Skin epidermis (tissue), 12 donors: Measurements from ENCODE around the gene DKK3.

Source experiments
- H3K27ac ChIP-seq, 21 experiments: fragments of 200-600 bp; sonication (generic) in 11 of 21; one replicate each; pipeline ENCODE4 v1.5.0; 2020; ENCODE audit warnings: mild to moderate bottlenecking in 3 of 21, inconsistent platforms in 2 of 21, moderate library complexity in 2 of 21
- H3K4me3 ChIP-seq, 7 experiments: fragments of 200-600 bp; sonication (generic) in 2 of 7; one replicate each; pipeline ENCODE4 v1.5.0; 2020; ENCODE audit warnings: inconsistent platforms in 2 of 7, mild to moderate bottlenecking in 2 of 7, moderate library complexity in 1 of 7

Gene DKK3

DNA sequence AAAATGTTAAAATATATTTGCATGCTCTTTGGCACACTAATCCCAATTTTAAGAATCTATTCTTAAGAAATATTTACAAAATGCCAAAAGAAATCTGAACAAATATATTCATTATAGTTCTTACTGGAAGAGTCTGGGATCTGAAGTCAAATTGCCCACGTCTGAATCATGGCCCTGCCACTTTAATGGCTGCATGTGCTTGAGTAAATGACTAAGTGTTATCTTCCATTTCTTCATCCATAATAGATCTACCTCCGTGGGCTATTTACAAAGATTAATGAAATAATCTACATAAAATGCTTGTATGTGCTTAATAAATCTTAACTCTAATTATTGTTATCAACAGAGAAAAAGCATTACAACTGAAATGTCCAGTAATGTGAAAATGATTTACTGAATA, 24.5 kb upstream of the DKK3 start:
- no peak overlapping the region for H3K27ac ChIP-seq
- no peak overlapping the region for H3K4me3 ChIP-seq

DNA sequence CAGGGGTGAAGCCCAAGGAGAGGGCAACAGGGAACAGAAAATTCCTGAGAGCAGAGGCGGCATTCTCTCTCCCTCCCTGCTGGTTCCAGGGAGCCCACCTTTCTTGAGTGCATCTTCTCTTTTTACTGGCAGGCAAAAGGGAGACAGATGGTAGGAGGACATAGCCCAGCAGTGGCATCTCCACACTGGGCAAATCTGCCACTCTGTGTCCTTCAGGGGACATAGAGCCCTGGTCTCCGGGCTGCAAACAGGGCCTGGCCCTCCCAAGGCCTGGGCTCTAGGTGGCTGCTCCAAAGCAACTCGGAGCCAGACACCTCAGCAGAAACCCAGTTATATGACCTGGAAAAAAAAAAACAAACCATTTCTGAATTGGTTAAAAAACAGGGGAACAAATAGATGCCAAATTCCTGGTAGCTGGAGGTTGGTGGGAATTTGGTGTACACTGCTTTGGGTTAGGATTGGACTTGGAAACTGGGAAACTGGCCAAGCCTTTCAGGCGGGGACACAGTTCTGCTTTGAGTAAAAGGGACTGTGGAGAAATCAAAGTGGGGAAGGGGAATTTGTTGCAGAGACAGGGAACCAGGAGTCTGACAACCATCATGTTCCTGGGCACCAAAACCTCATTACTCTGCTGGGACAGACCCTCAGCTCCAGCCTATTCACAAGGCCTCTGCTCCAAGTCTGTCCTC, 23.6 kb upstream of the DKK3 start:
- H3K4me3 ChIP-seq, result no peak overlapping the region
- H3K27ac ChIP-seq, result no peak overlapping the region

- Histone ChIP-seq H3K4me3 (no peak overlapping the region), H3K27ac (no peak overlapping the region)
Measured at GRCh38 chr11:12029738-12030363, 21.4 kb upstream of the DKK3 start.

GRCh38 chr11:12029119-12029518, 20.7 kb upstream of the DKK3 start:
- no peak overlapping the region for H3K4me3 ChIP-seq
- H3K27ac ChIP-seq, result no peak overlapping the region

DNA sequence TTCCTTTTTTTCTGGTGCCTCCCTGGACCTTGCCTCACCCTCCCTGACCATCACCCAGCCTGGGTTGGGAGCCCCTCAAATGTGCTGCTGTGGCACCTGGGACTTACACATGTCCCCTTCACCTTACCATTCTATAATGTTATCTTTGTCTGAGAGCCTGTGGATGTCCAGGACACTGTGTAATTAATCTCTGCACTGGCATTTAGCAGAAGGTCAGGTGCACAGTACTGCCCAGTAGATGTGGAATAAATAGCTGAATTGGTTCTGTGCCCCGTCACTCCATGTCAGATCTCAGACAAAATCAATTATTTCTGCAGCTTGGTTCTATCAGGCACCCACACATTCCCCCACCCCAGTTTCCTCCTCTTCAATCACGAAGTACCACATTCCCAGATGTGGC, 19.9 kb upstream of the DKK3 start:
- Histone ChIP-seq H3K4me3 (no peak overlapping the region), H3K27ac (no peak overlapping the region)

GRCh38 chr11:12026331-12027211, 18.1 kb upstream of the DKK3 start:
- Histone ChIP-seq H3K4me3 (no peak overlapping the region), H3K27ac (no peak overlapping the region)

DNA sequence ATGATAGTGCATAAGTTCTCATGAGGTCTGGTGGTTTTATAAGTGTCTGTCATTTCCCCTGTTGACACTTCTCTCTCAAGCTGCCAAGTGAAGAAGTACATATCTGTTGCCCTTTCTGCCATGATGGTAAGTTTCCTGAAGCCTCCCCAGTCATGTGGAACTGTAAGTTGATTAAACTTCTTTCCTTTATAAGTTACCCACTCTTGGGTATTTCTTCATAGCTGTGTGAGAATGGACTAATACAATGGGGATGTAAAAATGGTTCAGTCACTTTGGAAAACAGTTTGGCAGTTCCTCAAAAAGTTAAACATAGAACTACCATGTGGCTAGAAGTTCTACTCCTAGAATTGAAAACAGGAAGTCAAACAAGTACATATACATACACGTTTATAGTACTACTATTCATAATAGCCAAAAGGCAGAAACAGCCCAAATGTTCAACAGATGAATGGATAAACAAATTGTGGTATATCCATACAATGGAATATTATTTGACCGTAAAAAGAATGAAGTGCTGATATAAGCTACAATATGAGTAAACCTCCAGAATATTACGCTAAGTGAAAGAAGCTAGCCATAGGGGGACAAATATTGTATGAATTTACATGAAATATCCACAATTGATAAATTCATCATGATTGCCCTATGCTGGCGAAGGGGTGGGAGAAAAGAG, 16.0 kb upstream of the DKK3 start:
- no peak overlapping the region for H3K27ac ChIP-seq
- no peak overlapping the region for H3K4me3 ChIP-seq

GRCh38 chr11:12023015-12023414, 14.6 kb upstream of the DKK3 start:
- Histone ChIP-seq H3K4me3 (no peak overlapping the region), H3K27ac (no peak overlapping the region)

- no peak overlapping the region for H3K4me3 ChIP-seq
- no peak overlapping the region for H3K27ac ChIP-seq
Measured at GRCh38 chr11:12020546-12020945, 12.1 kb upstream of the DKK3 start.

- H3K27ac ChIP-seq, result peak overlapping the region in 2 of 21 experiments; percentile 10 to 36
- H3K4me3 ChIP-seq, result no peak overlapping the region
Measured at GRCh38 chr11:12019866-12020416, 11.5 kb upstream of the DKK3 start.

- peak overlapping the region in 2 of 21 experiments; percentile 10 to 36 for H3K27ac ChIP-seq
- no peak overlapping the region for H3K4me3 ChIP-seq
Measured at GRCh38 chr11:12019337-12019736, 10.9 kb upstream of the DKK3 start.

DNA sequence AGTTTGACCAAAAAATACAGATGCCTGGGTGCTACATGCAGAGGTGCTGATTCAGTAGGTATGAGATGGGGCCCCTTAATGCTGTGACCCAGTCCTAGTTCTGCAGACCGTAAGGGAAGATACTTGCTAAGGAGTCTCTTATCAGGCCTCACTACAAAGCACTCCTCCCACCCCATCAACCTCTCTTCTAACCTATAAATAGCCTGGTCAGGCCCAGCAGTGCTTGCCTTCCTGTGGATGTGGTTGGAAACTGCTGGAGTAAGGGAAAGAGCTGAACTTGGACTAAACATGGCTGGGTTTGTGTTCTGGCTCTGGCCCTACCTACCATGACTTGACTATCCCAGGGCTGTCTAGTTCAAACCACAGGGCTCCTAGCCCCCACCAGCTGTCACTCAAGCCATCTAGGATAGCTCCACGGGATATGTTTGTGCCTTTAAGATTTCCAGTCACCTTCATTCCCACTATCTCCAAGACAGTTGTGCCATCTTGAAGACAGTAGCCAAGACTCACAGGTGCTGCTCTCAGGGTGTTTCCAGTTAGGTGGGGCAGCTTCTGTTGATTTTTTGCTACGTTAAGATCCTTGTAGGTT, 9.5 kb upstream of the DKK3 start:
- no peak overlapping the region for H3K4me3 ChIP-seq
- peak overlapping the region in 1 of 21 experiments; percentile 35 for H3K27ac ChIP-seq

DNA sequence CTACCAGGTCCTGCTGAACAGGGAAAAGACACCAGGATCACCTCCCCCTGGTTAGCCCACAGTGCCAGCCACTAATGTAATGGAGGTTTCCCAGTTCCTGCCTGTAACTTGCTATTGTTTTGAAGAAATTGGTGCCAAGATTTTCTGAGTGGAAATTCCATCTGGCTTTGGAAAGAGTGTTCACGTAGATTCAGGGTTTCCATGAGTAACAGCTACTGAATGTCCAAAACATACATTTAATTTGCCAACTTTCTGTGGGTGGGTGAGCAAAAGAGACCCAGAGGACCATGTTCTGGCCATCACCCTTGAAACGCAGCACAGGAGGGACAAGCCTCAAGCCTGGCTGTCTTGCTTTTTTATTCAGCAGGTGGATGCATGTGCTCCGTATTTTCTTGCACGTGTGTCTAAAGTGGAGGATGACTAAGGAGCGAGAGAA, 8.8 kb upstream of the DKK3 start:
- peak overlapping the region in 1 of 21 experiments; percentile 40 for H3K27ac ChIP-seq

GRCh38 chr11:12016246-12016645, 7.8 kb upstream of the DKK3 start:
- no peak overlapping the region for H3K27ac ChIP-seq
- no peak overlapping the region for H3K4me3 ChIP-seq

More for the DNA sequence above, 8.8 kb upstream of the DKK3 start:
- H3K4me3 ChIP-seq, result no peak overlapping the region

GRCh38 chr11:12015486-12015885, 7.1 kb upstream of the DKK3 start:
- H3K4me3 ChIP-seq, result no peak overlapping the region
- no peak overlapping the region for H3K27ac ChIP-seq

GRCh38 chr11:12013781-12014180, 5.4 kb upstream of the DKK3 start:
- Histone ChIP-seq H3K27ac (no peak overlapping the region), H3K4me3 (no peak overlapping the region)

DNA sequence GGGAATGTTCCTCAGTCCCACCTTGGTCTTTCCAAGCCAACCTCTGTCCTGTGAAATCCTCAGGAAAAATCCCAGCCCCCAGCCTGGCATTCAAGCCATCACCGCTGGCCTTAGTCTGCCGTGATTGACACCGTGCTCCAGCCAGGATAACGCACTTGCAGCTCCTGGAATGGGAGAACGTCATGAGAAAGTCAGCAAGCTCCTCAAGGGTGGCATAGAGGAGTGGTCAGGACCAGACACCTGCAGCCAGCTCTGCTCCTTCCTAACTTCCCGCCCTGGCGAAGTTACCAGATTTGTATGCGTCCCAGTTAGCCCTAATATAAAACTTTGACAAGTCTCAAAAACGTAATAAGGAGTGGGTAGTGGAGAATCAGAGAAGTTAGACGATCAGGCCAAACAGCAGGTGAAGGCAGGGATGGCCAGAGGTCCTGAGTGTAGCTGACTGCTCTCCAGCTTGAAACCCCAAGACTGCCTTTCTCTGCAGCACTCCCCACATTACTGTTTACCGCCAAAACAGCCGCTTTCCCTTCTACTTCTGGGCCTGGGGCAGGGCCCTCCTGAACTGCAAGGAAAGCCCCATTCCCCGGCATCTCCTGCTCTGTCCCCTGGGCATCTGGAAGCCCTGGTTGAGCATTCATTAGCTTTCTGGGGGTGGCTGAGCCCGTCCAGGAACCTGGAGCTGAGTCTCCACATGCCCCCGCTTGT, 1.3 kb upstream of the DKK3 start:
- Histone ChIP-seq H3K4me3 (peak overlapping the region in 2 of 7 experiments; percentile 33 to 53), H3K27ac (no peak overlapping the region)

DNA sequence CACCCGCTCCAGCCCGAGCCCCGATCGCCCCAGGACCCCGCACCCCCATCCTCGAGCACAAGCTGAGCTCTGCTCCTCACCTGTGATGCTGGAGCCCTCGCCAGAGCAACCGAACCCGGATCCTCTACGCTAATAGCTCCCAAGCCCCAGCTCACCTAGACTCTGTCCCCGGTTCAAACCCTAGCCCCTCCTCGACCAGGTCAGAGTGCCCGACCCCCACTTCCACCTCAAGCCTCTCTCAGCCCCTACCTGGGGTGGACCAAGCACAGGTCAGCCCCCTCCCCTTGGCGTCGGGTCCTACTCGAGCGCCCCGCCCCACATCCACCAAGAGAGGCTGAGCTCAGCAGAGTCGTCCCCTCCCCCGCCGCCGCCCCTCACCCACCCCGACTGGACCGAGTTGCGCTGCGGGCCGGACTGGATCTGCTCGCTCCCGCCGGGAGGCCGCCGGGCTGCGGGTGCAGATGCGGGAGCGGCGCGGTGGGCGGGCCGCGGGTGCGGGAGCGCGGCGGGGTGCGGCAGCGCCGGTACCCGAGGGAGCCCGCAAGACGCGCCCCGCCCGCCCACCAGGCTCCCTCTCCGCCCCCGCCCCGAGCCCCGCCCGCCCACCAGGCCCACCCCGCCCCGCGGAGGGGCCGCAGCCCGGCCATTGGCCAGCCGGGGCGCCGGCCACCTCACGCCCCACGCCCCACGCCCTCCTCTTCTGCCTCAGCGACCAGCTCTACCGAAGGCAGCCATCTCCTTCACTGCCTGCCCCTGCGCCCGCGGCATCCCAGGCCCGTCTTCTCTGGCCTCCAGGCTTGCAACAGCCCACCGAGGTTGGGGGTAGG, 577 bp upstream of the DKK3 start:
- Histone ChIP-seq H3K4me3 (peak overlapping the region; percentile 33 to 55 (median 45)), H3K27ac (peak overlapping the region in 14 of 21 experiments; percentile 4 to 75 (median 65))
